H9 (cell line): ENCODE results near the gene KCNIP4. TPM values are rescaled to one million over a fixed set of nuclear protein-coding genes. Genes with fewer than 3 reads are reported as not detected.

Source experiments
- DNase-seq: peaks from one replicate; pipeline ENCODE4 v3.0.0-alpha.2; 2017
- H2AFZ ChIP-seq: one replicate; pipeline ENCODE4 v1.6.1; 2013; ENCODE audit warnings: mild to moderate bottlenecking, low read length, control low read depth, moderate library complexity
- H2AK5ac ChIP-seq: 2 replicates; pipeline ENCODE4 v1.6.1; 2013; ENCODE audit warnings: low read length, control low read depth, mixed read lengths; ENCODE audit not compliant: insufficient read length
- H2BK120ac ChIP-seq: one replicate; pipeline ENCODE4 v1.6.1; 2013; ENCODE audit warnings: low read depth, mild to moderate bottlenecking, low read length, control low read depth, inconsistent platforms; ENCODE audit not compliant: poor library complexity, severe bottlenecking
- H2BK12ac ChIP-seq: 2 replicates; pipeline ENCODE4 v1.6.1; 2013; ENCODE audit warnings: low read length, control low read depth, mixed read lengths, low read depth; ENCODE audit not compliant: insufficient read length
- H2BK15ac ChIP-seq: 2 replicates; pipeline ENCODE4 v1.6.1; 2013; ENCODE audit warnings: low read depth, low read length, control low read depth
- H2BK20ac ChIP-seq: one replicate; pipeline ENCODE4 v1.6.1; 2013; ENCODE audit warnings: low read depth, mild to moderate bottlenecking, low read length, control low read depth, inconsistent platforms; ENCODE audit not compliant: poor library complexity, severe bottlenecking
- H2BK5ac ChIP-seq: 2 replicates; pipeline ENCODE4 v1.6.1; 2013; ENCODE audit warnings: low read length, control low read depth, mixed read lengths; ENCODE audit not compliant: insufficient read length
- H3K14ac ChIP-seq: 2 replicates; pipeline ENCODE4 v1.6.1; 2013; ENCODE audit warnings: low read length, control low read depth; ENCODE audit not compliant: insufficient read depth
- H3K18ac ChIP-seq: 2 replicates; pipeline ENCODE4 v1.6.1; 2013; ENCODE audit warnings: low read depth, mild to moderate bottlenecking, mixed read lengths, low read length, control low read depth; ENCODE audit not compliant: insufficient read length
- H3K23ac ChIP-seq: 2 replicates; pipeline ENCODE4 v1.6.1; 2013; ENCODE audit warnings: low read length, control low read depth, mixed read lengths, low read depth; ENCODE audit not compliant: insufficient read length
- H3K23me2 ChIP-seq: 2 replicates; pipeline ENCODE4 v1.6.1; 2013; ENCODE audit warnings: low read depth, mild to moderate bottlenecking, mixed read lengths, low read length, control low read depth; ENCODE audit not compliant: insufficient read length, poor library complexity, severe bottlenecking
- H3K27ac ChIP-seq: 2 replicates; pipeline ENCODE4 v1.5.1; 2013; ENCODE audit warnings: low read length, control low read depth, mixed read lengths, low read depth; ENCODE audit not compliant: insufficient read length
- H3K27me3 ChIP-seq: 2 replicates; pipeline ENCODE4 v1.6.1; 2013; ENCODE audit warnings: low read length, control low read depth, inconsistent platforms; ENCODE audit not compliant: insufficient read depth
- H3K4ac ChIP-seq: 2 replicates; pipeline ENCODE4 v1.6.1; 2013; ENCODE audit warnings: low read depth, mild to moderate bottlenecking, control low read depth, inconsistent platforms, low read length, moderate library complexity
- H3K4me1 ChIP-seq: 2 replicates; pipeline ENCODE4 v1.6.1; 2013; ENCODE audit warnings: low read length, control low read depth, inconsistent platforms; ENCODE audit not compliant: insufficient read depth
- H3K4me2 ChIP-seq: 2 replicates; pipeline ENCODE4 v1.6.1; 2013; ENCODE audit warnings: low read length, control low read depth, mixed read lengths; ENCODE audit not compliant: insufficient read length, insufficient read depth
- H3K56ac ChIP-seq: 2 replicates; pipeline ENCODE4 v1.6.1; 2013; ENCODE audit warnings: low read depth, mild to moderate bottlenecking, mixed read lengths, low read length, control low read depth; ENCODE audit not compliant: insufficient read length
- H3K79me1 ChIP-seq: 2 replicates; pipeline ENCODE4 v1.6.1; 2013; ENCODE audit warnings: low read depth, mild to moderate bottlenecking, moderate library complexity, low read length, control low read depth, inconsistent platforms; ENCODE audit not compliant: insufficient read depth, poor library complexity, severe bottlenecking
- H3K79me2 ChIP-seq: 2 replicates; pipeline ENCODE4 v1.6.1; 2013; ENCODE audit warnings: low read length, control low read depth, inconsistent platforms; ENCODE audit not compliant: insufficient read depth
- H3K9ac ChIP-seq: 2 replicates; pipeline ENCODE4 v1.6.1; 2013; ENCODE audit warnings: low read length, control low read depth, mixed read lengths; ENCODE audit not compliant: insufficient read length; ENCODE audit errors: extremely low read depth
- H3K9me3 ChIP-seq: one replicate; pipeline ENCODE4 v1.6.1; 2013; ENCODE audit warnings: low read depth, low read length, inconsistent platforms; ENCODE audit not compliant: control insufficient read depth
- H3T11ph ChIP-seq: one replicate; pipeline ENCODE4 v1.6.1; 2013; ENCODE audit warnings: mild to moderate bottlenecking, low read length, control low read depth, inconsistent platforms
- H4K20me1 ChIP-seq: one replicate; pipeline ENCODE4 v1.6.1; 2013; ENCODE audit not compliant: control insufficient read depth, insufficient read length, insufficient read depth
- H4K5ac ChIP-seq: 2 replicates; pipeline ENCODE4 v1.6.1; 2013; ENCODE audit warnings: low read depth, mild to moderate bottlenecking, mixed read lengths, low read length, control low read depth; ENCODE audit not compliant: insufficient read length
- H4K8ac ChIP-seq: replicated peaks from 2 replicates; pipeline ENCODE4 v1.6.1; 2013; ENCODE audit warnings: low read length, control low read depth, mixed read lengths, low read depth; ENCODE audit not compliant: insufficient read length
- H4K91ac ChIP-seq: 2 replicates; pipeline ENCODE4 v1.6.1; 2013; ENCODE audit warnings: low read depth, mild to moderate bottlenecking, moderate library complexity, mixed read lengths, low read length, control low read depth; ENCODE audit not compliant: insufficient read length
- H3K27ac Mint-ChIP-seq, 3 experiments: 2 replicates in 2 of 3; 3 replicates in 1 of 3; pipeline ENCODE4 v1.8.0; 2020 to 2021; ENCODE audit warnings: mixed read lengths in 3 of 3, mild to moderate bottlenecking in 1 of 3, moderate library complexity in 1 of 3
- H3K27me3 Mint-ChIP-seq: 2 replicates; pipeline ENCODE4 v1.8.0; 2021; ENCODE audit warnings: low read depth, mild to moderate bottlenecking, moderate library complexity, mixed read lengths
- H3K36me3 Mint-ChIP-seq, 3 experiments: 2 replicates in 2 of 3; 3 replicates in 1 of 3; pipeline ENCODE4 v1.8.0; 2020 to 2021; ENCODE audit warnings: low read depth in 3 of 3, mixed read lengths in 3 of 3; ENCODE audit not compliant: insufficient read depth in 1 of 3
- H3K4me1 Mint-ChIP-seq, 2 experiments: 2 replicates each; pipeline ENCODE4 v1.8.0; 2020; ENCODE audit warnings: mixed read lengths in 2 of 2
- H3K4me3 Mint-ChIP-seq, 2 experiments: 2 replicates in 1 of 2; 3 replicates in 1 of 2; pipeline ENCODE4 v1.8.0; 2020 to 2021; ENCODE audit warnings: mild to moderate bottlenecking in 2 of 2, mixed read lengths in 2 of 2, moderate library complexity in 1 of 2
- H3K9me3 Mint-ChIP-seq, 2 experiments: 2 replicates in 1 of 2; 3 replicates in 1 of 2; pipeline ENCODE4 v1.8.0; 2020; ENCODE audit warnings: mild to moderate bottlenecking in 2 of 2, mixed read lengths in 2 of 2, moderate library complexity in 1 of 2
- CTCF ChIP-seq: fragments of 200-600 bp; sonication (generic); conservative IDR thresholded peaks from 3 replicates; pipeline ENCODE4 v1.8.0; 2021; ENCODE audit warnings: antibody characterized with exemption, mild to moderate bottlenecking
- WGBS: extraction: QIAGEN DNeasy Blood & Tissue Kit; methylation state at CpG from one replicate; pipeline ENCODE4 v1.1.7; 2013; ENCODE audit warnings: missing lambda C conversion rate, low lambda C conversion rate, mixed read lengths; ENCODE audit not compliant: insufficient read length; ENCODE audit errors: extremely low coverage; 5-methylcytosine and 5-hydroxymethylcytosine counted together
- total RNA-seq: library from RNA; stranded (reverse); gene quantifications from 2 replicates; pipeline ENCODE4 v1.2.1, GENCODE V29; 2021

KCNIP4 gene
- total RNA-seq, 1 experiment from 2014 or later, result not detected

- H4K91ac ChIP-seq, result no peak overlapping the region
- no peaks in the 10 kb centered on the region for H3K79me1 ChIP-seq
- no peak overlapping the region for H2BK20ac ChIP-seq
- no peak overlapping the region for H3K27ac ChIP-seq
- no peak for TF ChIP-seq CTCF
- H3K23ac ChIP-seq, result no peak overlapping the region
- H3K9ac ChIP-seq, result no peak overlapping the region
- H2BK15ac ChIP-seq, result no peak overlapping the region
- no peak overlapping the region for H3K4me3 Mint-ChIP-seq
- H3K9me3 ChIP-seq, result no peaks in the 10 kb centered on the region
- no peaks in the 10 kb centered on the region for H3K4me1 Mint-ChIP-seq
- H3K4ac ChIP-seq, result no peak overlapping the region
- no peak overlapping the region for H2BK12ac ChIP-seq
- no peak overlapping the region for H3K18ac ChIP-seq
- H3K56ac ChIP-seq, result no peak overlapping the region
- no peaks in the 10 kb centered on the region for H3K23me2 ChIP-seq
- no peak overlapping the region for H4K5ac ChIP-seq
- H3K27me3 Mint-ChIP-seq, result no peaks in the 10 kb centered on the region; the same call in 1 of the 2 replicates
- H2AFZ ChIP-seq, result no peak overlapping the region
- no peak overlapping the region for H3K14ac ChIP-seq
- no peak overlapping the region for H2AK5ac ChIP-seq
- no peak overlapping the region for H2BK5ac ChIP-seq
- H3K4me1 ChIP-seq, result no peaks in the 10 kb centered on the region
- peaks cover 8 to 29% (median 10%) of the 10 kb centered on the region in 3 experiments for H3K36me3 Mint-ChIP-seq
- H4K20me1 ChIP-seq, result no peaks in the 10 kb centered on the region
- no peak overlapping the region for H3T11ph ChIP-seq
- H3K27me3 ChIP-seq, result no peaks in the 10 kb centered on the region
- no peak overlapping the region for H4K8ac ChIP-seq
- H3K9me3 Mint-ChIP-seq, result peaks cover 34% of the 10 kb centered on the region in 2 experiments
- no peak for DNase-seq
- no CpG with 5 or more reads among the region's 1 CpG for WGBS
- no peak overlapping the region for H3K27ac Mint-ChIP-seq
- no peaks in the 10 kb centered on the region for H3K79me2 ChIP-seq
- H2BK120ac ChIP-seq, result no peak overlapping the region
- no peak overlapping the region for H3K4me2 ChIP-seq
Observed at GRCh38 chr4:20778896-20779295, 1169.7 kb downstream of the KCNIP4 start.
